Vagina (tissue), 2 donors: ENCODE data around the gene PHKB.

Experiments used
- POLR2A ChIP-seq, 2 donors: fragments of 450-650 bp; IDR thresholded peaks; one replicate each; pipeline ENCODE4 v1.6.1; 2017; ENCODE audit warnings: antibody characterized with exemption in 2 of 2, mild to moderate bottlenecking in 2 of 2, moderate library complexity in 2 of 2
- TF ChIP-seq, protein P1 (sequence below), 3 experiments: fragments of 450-650 bp in 2 of 3; fragments of 200-600 bp in 1 of 3; sonication (generic) in 1 of 3; IDR thresholded peaks; one replicate each; pipeline ENCODE4 v1.5.1; 2017 to 2019; ENCODE audit warnings: antibody characterized with exemption in 3 of 3, mild to moderate bottlenecking in 2 of 3, moderate library complexity in 2 of 3

DNA sequence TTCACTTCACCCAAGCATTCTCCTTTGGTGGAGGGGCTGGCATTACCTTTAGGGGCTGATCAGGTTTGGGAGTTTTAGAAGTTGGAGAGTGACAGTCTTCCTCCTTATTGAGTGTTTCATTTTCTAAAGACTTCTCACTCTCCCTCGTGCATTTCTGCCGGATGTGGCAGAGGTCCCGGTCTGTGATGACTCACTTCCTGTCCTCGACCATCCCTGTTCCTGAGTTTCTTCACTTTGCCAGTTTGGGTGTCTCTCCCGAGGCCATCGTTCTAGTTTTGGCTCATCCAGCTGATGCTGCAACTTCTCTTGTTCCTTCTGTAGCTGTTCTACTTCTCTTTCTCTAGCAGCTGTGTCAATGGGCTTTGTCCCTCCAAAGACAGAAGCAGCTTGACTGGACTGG, 104.3 kb downstream of the PHKB start:
- TF ChIP-seq, protein P1, sequence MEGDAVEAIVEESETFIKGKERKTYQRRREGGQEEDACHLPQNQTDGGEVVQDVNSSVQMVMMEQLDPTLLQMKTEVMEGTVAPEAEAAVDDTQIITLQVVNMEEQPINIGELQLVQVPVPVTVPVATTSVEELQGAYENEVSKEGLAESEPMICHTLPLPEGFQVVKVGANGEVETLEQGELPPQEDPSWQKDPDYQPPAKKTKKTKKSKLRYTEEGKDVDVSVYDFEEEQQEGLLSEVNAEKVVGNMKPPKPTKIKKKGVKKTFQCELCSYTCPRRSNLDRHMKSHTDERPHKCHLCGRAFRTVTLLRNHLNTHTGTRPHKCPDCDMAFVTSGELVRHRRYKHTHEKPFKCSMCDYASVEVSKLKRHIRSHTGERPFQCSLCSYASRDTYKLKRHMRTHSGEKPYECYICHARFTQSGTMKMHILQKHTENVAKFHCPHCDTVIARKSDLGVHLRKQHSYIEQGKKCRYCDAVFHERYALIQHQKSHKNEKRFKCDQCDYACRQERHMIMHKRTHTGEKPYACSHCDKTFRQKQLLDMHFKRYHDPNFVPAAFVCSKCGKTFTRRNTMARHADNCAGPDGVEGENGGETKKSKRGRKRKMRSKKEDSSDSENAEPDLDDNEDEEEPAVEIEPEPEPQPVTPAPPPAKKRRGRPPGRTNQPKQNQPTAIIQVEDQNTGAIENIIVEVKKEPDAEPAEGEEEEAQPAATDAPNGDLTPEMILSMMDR (IDR thresholded peaks at IDR 0.05): no peak
- TF ChIP-seq POLR2A (IDR thresholded peaks at IDR 0.05): no peak
